GM18520 (cell line): ENCODE data around the gene AFM.

Experiments used
- ATAC-seq: cut with Tn5 transposase; IDR thresholded peaks from one replicate; pipeline ENCODE4 v1.9.1; 2021; ENCODE audit not compliant: unreplicated experiment

The AFM gene

GRCh38 chr4:73448448-73449203 is 32.9 kb upstream of the AFM start:
- ATAC-seq, result no peak

- ATAC-seq, result no peak
These were observed 31.0 kb upstream of the AFM start for GRCh38 chr4:73450398-73451004.

- ATAC-seq, result no peak
These were observed 30.1 kb upstream of the AFM start for GRCh38 chr4:73451404-73451803.

GRCh38 chr4:73451981-73452747 is 29.4 kb upstream of the AFM start:
- no peak for ATAC-seq

- no peak for ATAC-seq
These were observed 28.4 kb upstream of the AFM start for GRCh38 chr4:73452953-73453700.

GRCh38 chr4:73453701-73454005 is 27.9 kb upstream of the AFM start:
- ATAC-seq, result no peak

GRCh38 chr4:73454920-73455319 is 26.6 kb upstream of the AFM start:
- ATAC-seq, result no peak

- no peak for ATAC-seq
These were observed 25.1 kb upstream of the AFM start for GRCh38 chr4:73456177-73457022.

GRCh38 chr4:73458184-73459047 is 23.1 kb upstream of the AFM start:
- ATAC-seq, result no peak

- no peak for ATAC-seq
These were observed 22.5 kb upstream of the AFM start for GRCh38 chr4:73459048-73459421.

GRCh38 chr4:73460913-73461522 is 20.5 kb upstream of the AFM start:
- ATAC-seq, result no peak

GRCh38 chr4:73468170-73468569 is 13.4 kb upstream of the AFM start:
- ATAC-seq, result no peak

GRCh38 chr4:73470728-73471127 is 10.8 kb upstream of the AFM start:
- no peak for ATAC-seq

GRCh38 chr4:73477176-73477575 is 4.4 kb upstream of the AFM start:
- no peak for ATAC-seq

- no peak for ATAC-seq
These were observed 2.2 kb upstream of the AFM start for GRCh38 chr4:73479323-73479722.

- ATAC-seq, result no peak
These were observed 3.5 kb downstream of the AFM start for GRCh38 chr4:73485085-73485484.

GRCh38 chr4:73485596-73485995 is 4.1 kb downstream of the AFM start:
- no peak for ATAC-seq

GRCh38 chr4:73486497-73486896 is 5.0 kb downstream of the AFM start:
- no peak for ATAC-seq

GRCh38 chr4:73487233-73487632 is 5.7 kb downstream of the AFM start:
- ATAC-seq, result no peak
